Effector memory CD4-positive, alpha-beta T cell (primary cell): ENCODE results near the gene TGM2.

Experiments used
- DNase-seq, 3 donors: peaks; one replicate each; pipeline ENCODE4 v3.0.0-alpha.2; 2020
- H3K27ac ChIP-seq: 2 replicates; pipeline ENCODE4 v1.7.0; 2013; ENCODE audit warnings: mild to moderate bottlenecking, low read length, moderate library complexity; ENCODE audit not compliant: insufficient read depth, poor library complexity, severe bottlenecking
- H3K27me3 ChIP-seq: replicated peaks from 2 replicates; pipeline ENCODE4 v1.7.0; 2013; ENCODE audit warnings: mild to moderate bottlenecking, low read length; ENCODE audit not compliant: insufficient read depth, control insufficient read depth, poor library complexity, severe bottlenecking
- H3K36me3 ChIP-seq: 2 replicates; pipeline ENCODE4 v1.7.0; 2013; ENCODE audit warnings: mild to moderate bottlenecking, low read length, moderate library complexity; ENCODE audit not compliant: control insufficient read depth, insufficient read depth
- H3K4me1 ChIP-seq: 2 replicates; pipeline ENCODE4 v1.7.0; 2013; ENCODE audit warnings: low read length, mild to moderate bottlenecking; ENCODE audit not compliant: control insufficient read depth, insufficient read depth, poor library complexity, severe bottlenecking
- H3K4me3 ChIP-seq: 2 replicates; pipeline ENCODE4 v1.7.0; 2013; ENCODE audit warnings: low read length, low read depth, mild to moderate bottlenecking; ENCODE audit not compliant: insufficient read depth, poor library complexity, severe bottlenecking
- H3K9me3 ChIP-seq: 2 replicates; pipeline ENCODE4 v1.7.0; 2013; ENCODE audit warnings: mild to moderate bottlenecking, low read length, moderate library complexity; ENCODE audit not compliant: control insufficient read depth

Gene TGM2

DNA sequence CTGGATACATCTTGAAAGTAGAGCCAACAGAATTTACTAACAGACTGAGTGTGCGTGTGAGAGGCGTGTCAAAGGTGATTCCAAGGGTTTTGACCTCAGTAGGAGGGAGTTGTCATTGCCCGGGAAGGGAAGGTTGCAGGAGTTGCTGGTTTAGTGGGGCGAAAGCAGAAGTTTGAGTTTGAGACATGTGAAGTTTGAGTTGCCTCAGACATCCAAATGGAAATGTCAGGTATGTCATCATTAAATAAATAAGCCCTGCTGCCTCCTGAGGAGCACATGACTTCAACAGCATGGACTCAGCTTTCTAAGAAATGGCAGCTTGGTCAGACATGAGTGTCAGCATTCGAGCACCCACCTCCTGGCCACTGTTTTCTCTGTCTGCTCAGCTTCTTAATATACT, 26.6 kb upstream of the TGM2 start:
- no peaks in the 10 kb centered on the region for H3K27me3 ChIP-seq
- H3K36me3 ChIP-seq = no peaks in the 10 kb centered on the region
- no peaks in the 10 kb centered on the region for H3K4me1 ChIP-seq
- H3K27ac ChIP-seq = no peak overlapping the region
- no peaks in the 10 kb centered on the region for H3K9me3 ChIP-seq
- H3K4me3 ChIP-seq = no peak overlapping the region
- DNase-seq = no peak

DNA sequence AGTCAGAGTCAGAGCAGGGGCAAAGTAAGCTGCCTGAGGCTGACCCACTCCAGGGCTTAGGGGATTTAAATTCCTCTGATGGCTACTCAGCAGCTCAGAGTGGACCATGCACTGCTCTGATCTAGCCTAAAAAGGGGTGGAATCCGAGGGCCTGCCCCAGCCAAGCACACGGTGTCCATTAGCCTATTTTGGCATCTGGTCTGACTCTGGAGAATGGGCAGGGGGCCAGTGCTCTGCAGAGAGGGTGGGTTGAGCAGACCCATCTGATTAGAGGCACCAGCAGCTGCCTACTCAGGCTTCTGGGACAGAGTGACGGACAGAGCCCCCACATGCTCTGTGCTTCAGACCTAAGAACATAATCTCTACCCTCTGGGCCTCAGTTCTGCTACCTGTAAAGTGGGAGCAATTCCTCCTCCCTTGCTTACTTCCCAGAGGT, 25.9 kb upstream of the TGM2 start:
- H3K27ac ChIP-seq = no peak overlapping the region
- H3K9me3 ChIP-seq = no peaks in the 10 kb centered on the region
- no peak overlapping the region for H3K4me3 ChIP-seq
- H3K27me3 ChIP-seq = no peaks in the 10 kb centered on the region
- DNase-seq = no peak
- H3K36me3 ChIP-seq = no peaks in the 10 kb centered on the region
- H3K4me1 ChIP-seq = no peaks in the 10 kb centered on the region

DNA sequence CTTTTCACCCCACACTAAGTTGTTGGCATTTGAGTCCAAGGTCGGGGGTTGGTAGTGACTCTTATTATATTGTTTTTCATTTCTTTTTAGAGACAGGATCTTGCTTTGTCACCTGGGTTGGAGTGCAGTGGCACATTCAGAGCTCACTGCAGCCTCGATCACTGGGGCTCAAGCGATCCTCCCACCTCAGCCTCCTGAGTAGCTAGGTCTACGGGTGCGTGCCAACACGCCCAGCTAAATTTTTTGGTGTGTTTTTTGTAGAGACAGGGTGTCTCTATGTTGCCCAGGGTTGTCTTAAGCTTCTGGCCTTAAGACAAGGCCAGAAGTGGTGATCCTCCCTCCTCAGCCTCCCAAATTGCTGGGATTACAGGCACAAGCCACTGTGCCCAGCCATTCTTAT, 25.1 kb upstream of the TGM2 start:
- Histone ChIP-seq H3K4me3 (no peak overlapping the region), H3K27me3 (no peaks in the 10 kb centered on the region), H3K36me3 (no peaks in the 10 kb centered on the region), H3K9me3 (no peaks in the 10 kb centered on the region), H3K27ac (no peak overlapping the region), H3K4me1 (no peaks in the 10 kb centered on the region)
- no peak for DNase-seq

DNA sequence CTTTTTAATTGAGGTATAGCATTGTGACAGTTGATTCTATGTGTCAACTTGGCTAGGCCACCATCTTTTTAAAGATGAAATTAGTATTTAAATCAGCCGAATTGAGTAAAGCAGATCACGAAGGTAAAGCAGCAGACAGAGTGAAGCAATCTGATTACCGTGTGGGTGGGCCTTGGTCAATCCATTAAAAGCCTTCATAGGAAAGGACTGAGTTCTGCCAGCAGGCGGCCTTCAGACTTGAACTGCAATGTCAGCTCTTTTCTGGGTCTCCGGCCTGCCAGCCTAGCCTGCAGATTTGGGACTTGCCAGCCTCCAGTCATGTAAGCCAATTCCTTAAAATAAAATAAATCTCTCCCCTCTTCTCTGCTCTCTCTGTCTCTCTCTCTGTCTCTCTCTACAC, 22.4 kb upstream of the TGM2 start:
- Histone ChIP-seq H3K27ac (no peak overlapping the region), H3K27me3 (no peaks in the 10 kb centered on the region), H3K9me3 (no peaks in the 10 kb centered on the region), H3K4me3 (no peak overlapping the region), H3K36me3 (no peaks in the 10 kb centered on the region), H3K4me1 (no peaks in the 10 kb centered on the region)
- no peak for DNase-seq

DNA sequence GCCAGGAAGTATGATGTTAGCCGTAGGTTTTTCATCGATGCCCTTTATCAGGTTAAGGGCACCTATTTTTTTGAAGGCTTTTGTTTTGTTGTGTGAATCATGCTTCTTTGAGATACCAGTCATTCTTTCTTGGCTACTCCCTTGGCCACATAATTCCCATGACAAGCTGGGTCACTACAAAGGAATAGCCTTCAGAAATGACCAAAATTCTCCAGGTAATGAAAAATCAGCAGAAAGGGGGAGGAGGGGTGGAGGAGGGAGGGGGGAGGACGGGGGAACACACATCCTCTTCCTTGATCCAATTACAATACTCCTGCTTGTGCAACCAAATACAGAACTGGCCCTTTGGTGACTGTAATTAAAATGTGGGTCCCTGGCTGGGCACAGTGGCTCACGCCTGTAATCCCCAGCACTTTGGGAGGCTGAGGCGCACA, 21.7 kb upstream of the TGM2 start:
- H3K4me3 ChIP-seq = no peak overlapping the region
- no peak for DNase-seq
- no peak overlapping the region for H3K27ac ChIP-seq
- no peaks in the 10 kb centered on the region for H3K9me3 ChIP-seq
- H3K27me3 ChIP-seq = no peaks in the 10 kb centered on the region
- no peaks in the 10 kb centered on the region for H3K4me1 ChIP-seq
- no peaks in the 10 kb centered on the region for H3K36me3 ChIP-seq

DNA sequence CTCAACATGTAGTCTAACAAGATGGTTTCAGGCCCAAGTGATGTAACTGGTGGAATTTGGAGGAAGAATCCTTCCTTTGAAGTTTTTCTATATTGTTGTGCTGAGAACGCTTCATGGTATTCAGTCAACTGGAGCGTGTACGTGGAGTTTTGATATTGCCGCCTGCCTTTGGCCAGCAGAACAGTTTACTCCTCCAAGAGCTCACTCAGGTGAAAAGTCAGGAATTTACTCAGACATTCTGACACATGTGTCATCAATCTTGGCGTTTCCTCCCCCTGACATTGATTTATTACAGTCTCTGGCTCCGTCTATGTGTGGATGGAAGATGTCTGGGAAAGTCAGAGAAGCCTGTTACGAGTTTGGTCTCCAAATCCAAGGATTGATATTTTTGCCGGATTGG, 19.0 kb upstream of the TGM2 start:
- Histone ChIP-seq H3K4me3 (no peak overlapping the region), H3K27me3 (no peaks in the 10 kb centered on the region), H3K4me1 (no peaks in the 10 kb centered on the region), H3K36me3 (no peaks in the 10 kb centered on the region), H3K27ac (no peak overlapping the region), H3K9me3 (no peaks in the 10 kb centered on the region)
- no peak for DNase-seq

DNA sequence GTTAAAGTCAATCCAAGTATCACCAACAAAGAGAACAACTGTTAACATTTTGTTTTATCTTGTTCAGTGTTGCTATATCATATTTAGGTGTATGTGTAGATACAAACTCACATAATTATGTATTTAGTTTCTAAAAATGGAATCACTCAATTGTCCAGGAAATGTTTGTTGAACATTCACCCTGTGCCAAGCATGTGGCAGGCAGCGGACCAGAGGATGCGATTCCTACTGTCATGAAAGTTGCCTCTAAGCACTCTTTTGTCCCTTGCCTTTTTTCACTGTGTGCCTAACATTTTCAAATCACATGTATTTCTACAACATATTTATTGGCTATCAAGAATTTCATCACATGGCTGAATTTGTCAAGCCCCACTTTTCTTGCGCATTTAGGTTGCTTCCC, 16.9 kb upstream of the TGM2 start:
- no peaks in the 10 kb centered on the region for H3K27me3 ChIP-seq
- DNase-seq = no peak
- no peaks in the 10 kb centered on the region for H3K36me3 ChIP-seq

DNA sequence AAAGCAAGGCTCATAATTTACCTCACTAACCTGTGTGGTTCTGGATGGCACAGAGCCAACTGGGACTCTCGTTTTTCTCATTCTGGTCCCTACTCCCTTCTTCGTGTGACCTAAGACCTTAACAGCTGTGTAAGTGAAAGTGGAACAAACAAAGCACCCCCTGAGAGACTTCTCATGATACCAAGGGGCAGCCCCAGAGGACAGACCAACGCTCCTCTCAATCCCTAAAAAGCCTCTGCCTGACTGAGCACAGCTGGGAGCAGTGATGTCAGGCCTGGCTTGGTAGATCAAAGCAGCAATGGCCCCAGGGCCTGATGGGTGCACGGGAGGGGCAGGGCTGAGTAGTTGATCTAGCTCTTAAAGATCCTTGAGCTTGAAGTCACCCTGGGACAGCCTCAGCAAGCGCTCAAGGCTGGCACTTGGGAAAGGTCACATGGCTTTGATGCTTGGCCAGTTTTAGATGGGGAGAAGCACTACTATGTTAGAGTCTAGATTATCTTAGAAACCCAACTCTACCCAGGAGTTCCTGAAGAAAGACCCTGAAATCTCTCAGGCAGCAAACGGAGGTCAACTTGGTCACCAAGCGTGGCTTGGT, 16.2 kb upstream of the TGM2 start:
- Histone ChIP-seq H3K27me3 (no peaks in the 10 kb centered on the region), H3K9me3 (no peaks in the 10 kb centered on the region), H3K36me3 (no peaks in the 10 kb centered on the region)

More for the DNA sequence above, 16.9 kb upstream of the TGM2 start:
- no peaks in the 10 kb centered on the region for H3K4me1 ChIP-seq
- no peak overlapping the region for H3K27ac ChIP-seq
- H3K4me3 ChIP-seq = no peak overlapping the region
- H3K9me3 ChIP-seq = no peaks in the 10 kb centered on the region

DNA sequence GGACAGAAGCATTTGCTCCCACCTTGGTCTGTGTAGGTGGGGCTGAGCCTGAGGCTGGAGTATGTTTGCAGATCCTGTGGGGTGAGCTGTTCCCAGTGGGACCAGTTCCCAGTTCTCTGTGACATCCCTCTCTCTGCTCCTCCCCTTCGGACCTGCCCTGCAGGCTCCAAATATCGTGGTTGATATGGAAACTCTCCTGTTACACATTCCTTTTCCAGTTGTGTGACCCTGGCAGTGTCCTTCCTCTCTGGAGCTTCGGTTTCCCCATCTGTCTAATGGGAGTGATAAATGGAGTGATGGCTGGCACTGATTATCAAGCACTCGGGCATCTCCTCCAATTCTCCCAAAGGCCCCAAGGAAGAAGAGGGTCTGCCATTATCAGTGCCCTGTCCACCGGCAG, 15.7 kb upstream of the TGM2 start:
- DNase-seq = no peak
- Histone ChIP-seq H3K4me1 (no peaks in the 10 kb centered on the region), H3K36me3 (no peaks in the 10 kb centered on the region), H3K27me3 (no peaks in the 10 kb centered on the region), H3K27ac (no peak overlapping the region), H3K4me3 (no peak overlapping the region), H3K9me3 (no peaks in the 10 kb centered on the region)

More for the DNA sequence above, 16.2 kb upstream of the TGM2 start:
- DNase-seq = no peak
- no peak overlapping the region for H3K4me3 ChIP-seq
- no peaks in the 10 kb centered on the region for H3K4me1 ChIP-seq
- no peak overlapping the region for H3K27ac ChIP-seq

DNA sequence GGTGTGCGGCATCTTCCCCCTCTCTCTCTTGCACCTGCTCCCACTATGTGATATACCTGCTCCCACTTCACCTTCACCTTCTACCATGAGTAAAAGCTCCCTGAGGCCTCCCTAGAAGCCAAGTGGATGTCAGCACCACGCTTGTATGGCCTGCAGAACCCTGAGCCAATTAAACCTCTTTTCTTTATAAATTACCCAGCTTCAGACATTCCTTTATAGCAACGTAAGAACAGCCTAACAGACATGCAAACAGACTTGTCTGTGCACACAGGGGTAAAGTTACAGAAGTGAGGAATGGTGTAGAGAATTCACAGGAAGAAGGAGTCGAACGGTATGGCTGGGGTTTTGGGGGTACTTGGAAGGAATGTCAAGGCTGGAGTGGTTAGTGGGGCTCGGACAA, 14.8 kb upstream of the TGM2 start:
- no peak overlapping the region for H3K27ac ChIP-seq

More for the DNA sequence above, 14.8 kb upstream of the TGM2 start:
- Histone ChIP-seq H3K4me1 (no peaks in the 10 kb centered on the region), H3K27me3 (no peaks in the 10 kb centered on the region), H3K4me3 (no peak overlapping the region), H3K36me3 (no peaks in the 10 kb centered on the region), H3K9me3 (no peaks in the 10 kb centered on the region)
- DNase-seq = no peak
